GM12891 (cell line): ENCODE data around the gene COMMD10.

Experiments
- POLR2A ChIP-seq: IDR thresholded peaks from 2 replicates; pipeline ENCODE4 v1.6.1; 2011; ENCODE audit warnings: low read depth, low read length, control low read depth
- POLR2AphosphoS5 ChIP-seq: IDR thresholded peaks from 2 replicates; pipeline ENCODE4 v1.6.1; 2011; ENCODE audit warnings: low read depth, low read length, control low read depth
- SPI1 ChIP-seq: IDR thresholded peaks from 2 replicates; pipeline ENCODE4 v1.6.1; 2011; ENCODE audit warnings: low read depth, low read length, control low read depth
- TAF1 ChIP-seq: IDR thresholded peaks from 2 replicates; pipeline ENCODE4 v1.6.1; 2011; ENCODE audit warnings: low read depth, low read length, control low read depth

DNA sequence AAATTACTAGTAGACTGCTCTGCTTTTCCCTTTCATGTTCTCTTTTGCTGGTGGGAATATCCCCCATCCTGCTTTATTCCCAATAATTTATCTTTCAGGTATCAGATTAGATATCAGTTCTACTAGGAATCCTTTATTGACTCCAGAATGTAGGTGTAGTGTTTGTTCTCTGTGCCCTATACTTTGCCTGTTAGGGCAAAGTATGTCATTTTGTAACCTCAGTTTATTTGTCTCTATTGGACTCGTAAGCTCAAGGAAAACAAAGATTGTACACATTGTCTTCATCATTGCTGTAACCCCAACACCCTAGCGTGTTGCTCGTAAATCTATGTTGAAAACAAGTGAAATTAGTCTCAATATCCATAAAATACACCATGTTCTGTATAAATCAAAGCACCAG is 190.5 kb downstream of the COMMD10 start:
- no peak for TF ChIP-seq POLR2AphosphoS5
- TF ChIP-seq POLR2A, result no peak
- TF ChIP-seq SPI1, result no peak
- no peak for TF ChIP-seq TAF1
